ENCODE data around the gene BCKDHB.

DNA sequence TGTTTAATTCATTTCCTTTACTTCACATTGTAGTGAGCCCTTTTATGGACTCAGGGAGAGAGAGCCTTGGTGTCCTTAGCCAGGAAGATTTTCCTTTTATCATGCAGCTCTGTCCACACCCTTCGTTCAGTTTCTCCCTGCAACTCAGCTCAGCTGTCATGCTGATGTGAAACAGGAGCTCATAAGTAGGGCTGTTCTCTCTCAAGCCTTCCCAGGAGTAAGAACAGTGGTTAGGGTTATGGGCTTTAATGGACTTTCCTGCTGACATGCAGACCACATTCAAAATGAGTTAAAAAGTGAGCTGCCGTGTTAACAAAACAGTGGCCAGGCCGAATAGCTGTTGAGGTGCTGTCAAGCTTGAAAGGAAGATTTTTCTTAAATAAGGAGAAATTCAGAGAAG lies 104.1 kb downstream of the BCKDHB start:
- TF ChIP-seq POLR2A (IDR thresholded peaks at IDR 0.05; ENCODE audit: low read depth, low read length) (no peak), MXI1 (IDR thresholded peaks at IDR 0.05; ENCODE audit: borderline replicate concordance, low read depth, low read length) (no peak), BHLHE40 (IDR thresholded peaks at IDR 0.05; ENCODE audit: low read depth, low read length) (no peak), RAD21 (IDR thresholded peaks at IDR 0.05; ENCODE audit: low read length) (no peak), CHD1 (IDR thresholded peaks at IDR 0.05; ENCODE audit: low read depth, low read length) (no peak), RFX5 (IDR thresholded peaks at IDR 0.05; ENCODE audit: low read depth, low read length) (no peak), SMC3 (IDR thresholded peaks at IDR 0.05; ENCODE audit: low read depth, low read length) (no peak), FOS (IDR thresholded peaks at IDR 0.05; ENCODE audit: low read depth, low read length) (no peak), ELK1 (IDR thresholded peaks at IDR 0.05; ENCODE audit: borderline replicate concordance, low read depth, low read length) (no peak), MAZ (IDR thresholded peaks at IDR 0.05; ENCODE audit: borderline replicate concordance, low read depth, low read length) (no peak)
- TF ChIP-seq, protein P1, sequence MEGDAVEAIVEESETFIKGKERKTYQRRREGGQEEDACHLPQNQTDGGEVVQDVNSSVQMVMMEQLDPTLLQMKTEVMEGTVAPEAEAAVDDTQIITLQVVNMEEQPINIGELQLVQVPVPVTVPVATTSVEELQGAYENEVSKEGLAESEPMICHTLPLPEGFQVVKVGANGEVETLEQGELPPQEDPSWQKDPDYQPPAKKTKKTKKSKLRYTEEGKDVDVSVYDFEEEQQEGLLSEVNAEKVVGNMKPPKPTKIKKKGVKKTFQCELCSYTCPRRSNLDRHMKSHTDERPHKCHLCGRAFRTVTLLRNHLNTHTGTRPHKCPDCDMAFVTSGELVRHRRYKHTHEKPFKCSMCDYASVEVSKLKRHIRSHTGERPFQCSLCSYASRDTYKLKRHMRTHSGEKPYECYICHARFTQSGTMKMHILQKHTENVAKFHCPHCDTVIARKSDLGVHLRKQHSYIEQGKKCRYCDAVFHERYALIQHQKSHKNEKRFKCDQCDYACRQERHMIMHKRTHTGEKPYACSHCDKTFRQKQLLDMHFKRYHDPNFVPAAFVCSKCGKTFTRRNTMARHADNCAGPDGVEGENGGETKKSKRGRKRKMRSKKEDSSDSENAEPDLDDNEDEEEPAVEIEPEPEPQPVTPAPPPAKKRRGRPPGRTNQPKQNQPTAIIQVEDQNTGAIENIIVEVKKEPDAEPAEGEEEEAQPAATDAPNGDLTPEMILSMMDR (conservative IDR thresholded peaks at IDR 0.05; ENCODE audit: low read depth, low read length), result no peak

Measured in IMR-90 (cell line).